ENCODE data around the gene CHMP4A.
"Not testable (repeated sequence)": the region's sequence is repeated elsewhere in the genome, so short reads cannot be mapped to it uniquely, and the experiment has no call there.

Gene CHMP4A

GRCh38 chr14:24247422-24247821 is 34.1 kb upstream of the CHMP4A start:
- TF ChIP-seq CTCF (IDR thresholded peaks at IDR 0.05; ENCODE audit: low read depth, low read length) = no peak
- no peak for DNase-seq (ENCODE audit: low read depth in 2 of 2)
- H3K4me3 ChIP-seq (replicated peaks in 1 of 2; ENCODE audit: low read depth in 2 of 2, low read length in 2 of 2) = no peak overlapping the region

GRCh38 chr14:24246765-24247212 is 33.5 kb upstream of the CHMP4A start:
- no peak for DNase-seq (ENCODE audit: low read depth in 2 of 2)
- H3K4me3 ChIP-seq (replicated peaks in 1 of 2; ENCODE audit: low read depth in 2 of 2, low read length in 2 of 2) = no peak overlapping the region
- TF ChIP-seq CTCF (IDR thresholded peaks at IDR 0.05; ENCODE audit: low read depth, low read length) = no peak

GRCh38 chr14:24245350-24245749 is 32.1 kb upstream of the CHMP4A start:
- H3K4me3 ChIP-seq (replicated peaks in 1 of 2; ENCODE audit: low read depth in 2 of 2, low read length in 2 of 2) = not testable (repeated sequence)

GRCh38 chr14:24243336-24243836 is 30.1 kb upstream of the CHMP4A start:
- peak overlapping the region; percentile 88 to 89 for H3K4me3 ChIP-seq (replicated peaks in 1 of 2; ENCODE audit: low read depth in 2 of 2, low read length in 2 of 2)
- no peak for TF ChIP-seq CTCF (IDR thresholded peaks at IDR 0.05; ENCODE audit: low read depth, low read length)
- DNase-seq (ENCODE audit: low read depth in 2 of 2) = no peak

More at GRCh38 chr14:24245350-24245749, 32.1 kb upstream of the CHMP4A start:
- not testable (repeated sequence) for DNase-seq (ENCODE audit: low read depth in 2 of 2)

- peak; percentile 40 for TF ChIP-seq CTCF (IDR thresholded peaks at IDR 0.05; ENCODE audit: low read depth, low read length)
- peak; percentile 93 to 94 for DNase-seq (ENCODE audit: low read depth in 2 of 2)
- H3K4me3 ChIP-seq (replicated peaks in 1 of 2; ENCODE audit: low read depth in 2 of 2, low read length in 2 of 2) = peak overlapping the region; percentile 88 to 89
Measured at GRCh38 chr14:24241829-24242443, 28.6 kb upstream of the CHMP4A start.

GRCh38 chr14:24240110-24240918 is 27.0 kb upstream of the CHMP4A start:
- H3K4me3 ChIP-seq (replicated peaks in 1 of 2; ENCODE audit: low read depth in 2 of 2, low read length in 2 of 2) = no peak overlapping the region
- no peak for TF ChIP-seq CTCF (IDR thresholded peaks at IDR 0.05; ENCODE audit: low read depth, low read length)
- no peak for DNase-seq (ENCODE audit: low read depth in 2 of 2)

GRCh38 chr14:24238527-24239037 is 25.3 kb upstream of the CHMP4A start:
- DNase-seq (ENCODE audit: low read depth in 2 of 2) = no peak
- no peak overlapping the region for H3K4me3 ChIP-seq (replicated peaks in 1 of 2; ENCODE audit: low read depth in 2 of 2, low read length in 2 of 2)
- TF ChIP-seq CTCF (IDR thresholded peaks at IDR 0.05; ENCODE audit: low read depth, low read length) = no peak
